CD14-positive monocyte (primary cell): ENCODE results near the gene ABCC12. TPM values are rescaled to one million over a fixed set of nuclear protein-coding genes. Genes with fewer than 3 reads are reported as not detected.

Experiments used
- DNase-seq, 3 donors: peaks; one replicate each; pipeline ENCODE4 v3.0.0-alpha.2; 2011 to 2022
- H2AFZ ChIP-seq: 2 replicates; pipeline ENCODE4 v1.6.0; 2012; ENCODE audit warnings: mild to moderate bottlenecking, low read depth, low read length, inconsistent platforms; ENCODE audit not compliant: insufficient read depth, poor library complexity, severe bottlenecking
- H3K27ac ChIP-seq, 2 donors: 1 replicate in 1 of 2; 2 replicates in 1 of 2; pipeline ENCODE4 v1.5.1; 2012 to 2013; ENCODE audit warnings: low read length in 2 of 2, control low read depth in 1 of 2, inconsistent platforms in 1 of 2, low read depth in 1 of 2, mild to moderate bottlenecking in 1 of 2
- H3K27me3 ChIP-seq, 2 donors: one replicate each; pipeline versions ENCODE4 v1.6.0 to v1.6.1; 2011 to 2013; ENCODE audit warnings: low read length in 2 of 2; ENCODE audit not compliant: control insufficient read depth in 2 of 2, insufficient read depth in 2 of 2
- H3K36me3 ChIP-seq, 2 donors: replicated peaks in 1 of 2; 1 replicate in 1 of 2; 2 replicates in 1 of 2; pipeline versions ENCODE4 v1.5.1 to v1.6.1; 2012 to 2013; ENCODE audit warnings: low read length in 2 of 2, control low read depth in 1 of 2, inconsistent platforms in 1 of 2, mild to moderate bottlenecking in 1 of 2; ENCODE audit not compliant: insufficient read depth in 2 of 2, control insufficient read depth in 1 of 2
- H3K4me1 ChIP-seq, 2 donors: 1 replicate in 1 of 2; 2 replicates in 1 of 2; pipeline versions ENCODE4 v1.5.1 to v1.6.1; 2012 to 2013; ENCODE audit warnings: low read length in 2 of 2, control low read depth in 1 of 2, inconsistent platforms in 1 of 2, mild to moderate bottlenecking in 1 of 2, moderate library complexity in 1 of 2; ENCODE audit not compliant: insufficient read depth in 2 of 2, control insufficient read depth in 1 of 2
- H3K4me2 ChIP-seq: replicated peaks from 2 replicates; pipeline ENCODE3; 2012; ENCODE audit warnings: low read length, moderate library complexity, mild to moderate bottlenecking; ENCODE audit not compliant: poor library complexity, severe bottlenecking; ENCODE audit errors: extremely low read depth
- H3K4me3 ChIP-seq, 3 experiments: fragments of 200-600 bp in 1 of 3; sonication (generic) in 1 of 3; replicated peaks in 1 of 3; 1 replicate in 2 of 3; 2 replicates in 1 of 3; pipeline ENCODE4 v1.5.1; 2011 to 2013; ENCODE audit warnings: low read length in 3 of 3, mild to moderate bottlenecking in 3 of 3, control low read depth in 2 of 3, low read depth in 2 of 3, inconsistent platforms in 1 of 3, moderate library complexity in 1 of 3
- H3K79me2 ChIP-seq: 2 replicates; pipeline ENCODE4 v1.6.0; 2012; ENCODE audit warnings: mild to moderate bottlenecking, control low read depth, inconsistent platforms, low read length, moderate library complexity; ENCODE audit not compliant: insufficient read depth
- H3K9ac ChIP-seq: 2 replicates; pipeline ENCODE4 v1.6.0; 2017; ENCODE audit warnings: low read length, mild to moderate bottlenecking; ENCODE audit not compliant: insufficient read depth, poor library complexity, severe bottlenecking
- H3K9me3 ChIP-seq, 2 donors: replicated peaks in 1 of 2; 1 replicate in 1 of 2; 2 replicates in 1 of 2; pipeline versions ENCODE4 v1.5.1 to v1.6.1; 2012 to 2013; ENCODE audit warnings: low read length in 2 of 2, control low read depth in 1 of 2; ENCODE audit not compliant: control insufficient read depth in 1 of 2, insufficient read depth in 1 of 2
- H4K20me1 ChIP-seq: 2 replicates; pipeline ENCODE4 v1.6.0; 2012; ENCODE audit warnings: mild to moderate bottlenecking, low read length, control low read depth, moderate library complexity; ENCODE audit not compliant: insufficient read depth
- H3K27ac Mint-ChIP-seq, 7 donors: one replicate each; pipeline ENCODE4 v1.8.0; 2020; ENCODE audit warnings: mild to moderate bottlenecking in 7 of 7, mixed read lengths in 7 of 7, moderate library complexity in 6 of 7, inconsistent platforms in 2 of 7
- H3K27me3 Mint-ChIP-seq, 3 donors: one replicate each; pipeline ENCODE4 v1.8.0; 2021 to 2022; ENCODE audit warnings: low read depth in 3 of 3, mild to moderate bottlenecking in 3 of 3, mixed read lengths in 3 of 3, moderate library complexity in 3 of 3, inconsistent platforms in 1 of 3
- H3K36me3 Mint-ChIP-seq, 2 donors: one replicate each; pipeline ENCODE4 v1.8.0; 2020; ENCODE audit warnings: mixed read lengths in 2 of 2, inconsistent platforms in 1 of 2, mild to moderate bottlenecking in 1 of 2
- H3K4me1 Mint-ChIP-seq: one replicate; pipeline ENCODE4 v1.8.0; 2020; ENCODE audit warnings: mild to moderate bottlenecking, mixed read lengths
- H3K4me3 Mint-ChIP-seq, 2 donors: one replicate each; pipeline ENCODE4 v1.8.0; 2020; ENCODE audit warnings: mild to moderate bottlenecking in 2 of 2, mixed read lengths in 2 of 2, moderate library complexity in 1 of 2
- H3K9me3 Mint-ChIP-seq, 7 donors: one replicate each; pipeline ENCODE4 v1.8.0; 2020 to 2022; ENCODE audit warnings: mixed read lengths in 7 of 7, mild to moderate bottlenecking in 6 of 7, moderate library complexity in 6 of 7, inconsistent platforms in 2 of 7
- CTCF ChIP-seq: fragments of 200-600 bp; IDR thresholded peaks from one replicate; pipeline ENCODE4 v1.8.0; 2022; ENCODE audit warnings: antibody characterized with exemption, mild to moderate bottlenecking
- whole genome bisulfite sequencing: methylation state at CpG from one replicate; pipeline ENCODE4 v1.1.5; 2013; ENCODE audit warnings: missing lambda C conversion rate; ENCODE audit not compliant: insufficient coverage; 5-methylcytosine and 5-hydroxymethylcytosine counted together
- intact Hi-C, 2 donors: fragments of 100-400 bp; cut with micrococcal nuclease; formaldehyde crosslinking; loops; one replicate each; pipeline versions ENCODE4 v1.15.0 to v1.15.1; 2023
- polyA plus RNA-seq, 3 donors: library from polyadenylated mRNA; depleted of rRNA in 1 of 3; unstranded in 2 of 3; stranded (reverse) in 1 of 3; fragments of 300-500 nt in 2 of 3; fragments of >200 nt in 1 of 3; fragmentation: Illumina TruSeq in 2 of 3; gene quantifications; 1 replicate in 2 of 3; 2 replicates in 1 of 3; pipeline ENCODE4 v1.2.3, GENCODE V29; 2012 to 2021

The ABCC12 gene
- polyA plus RNA-seq, 3 donors: not detected

DNA sequence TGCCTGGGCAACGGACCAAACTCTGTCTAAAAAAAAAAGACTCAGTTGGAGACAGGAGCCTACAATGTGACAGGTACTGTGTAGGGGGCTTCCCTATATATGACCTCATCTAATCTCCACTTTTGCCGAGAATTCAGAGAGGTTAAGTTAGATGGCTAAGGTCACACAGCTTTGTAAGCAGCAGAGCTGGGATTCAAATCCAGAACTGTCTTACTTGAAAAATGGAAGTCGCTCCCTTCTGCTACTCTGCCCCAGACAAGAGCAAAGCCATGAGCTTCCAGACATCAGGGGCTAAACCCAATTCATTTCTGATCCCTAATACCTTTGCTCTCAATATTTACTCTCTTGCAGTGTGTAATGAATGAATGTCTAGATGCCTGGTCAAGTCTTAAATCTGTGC, 41.5 kb upstream of the ABCC12 start:
- no peaks in the 10 kb centered on the region for H3K79me2 ChIP-seq
- H3K4me2 ChIP-seq: no peak overlapping the region
- peaks cover 0 to 4% (median 0%) of the 10 kb centered on the region in 7 donors for H3K9me3 Mint-ChIP-seq
- no peak overlapping the region for H3K9ac ChIP-seq
- no peak overlapping the region for H3K27ac Mint-ChIP-seq
- intact Hi-C loops: no loop called here
- peaks cover 6 to 16% of the 10 kb centered on the region in 2 donors for H3K4me1 ChIP-seq
- no peak for DNase-seq
- H3K36me3 ChIP-seq: no peaks in the 10 kb centered on the region
- peaks cover 0 to 6% (median 0%) of the 10 kb centered on the region in 3 donors for H3K27me3 Mint-ChIP-seq
- no peak overlapping the region for H3K4me3 ChIP-seq
- no peak for TF ChIP-seq CTCF
- H3K36me3 Mint-ChIP-seq: no peaks in the 10 kb centered on the region
- no peak overlapping the region for H3K27ac ChIP-seq
- no CpG with 5 or more reads among the region's 3 CpGs for WGBS
- no peaks in the 10 kb centered on the region for H3K9me3 ChIP-seq
- H3K4me3 Mint-ChIP-seq: no peak overlapping the region
- peaks cover 17% of the 10 kb centered on the region for H3K4me1 Mint-ChIP-seq
- H4K20me1 ChIP-seq: no peaks in the 10 kb centered on the region
- no peak overlapping the region for H2AFZ ChIP-seq
- no peaks in the 10 kb centered on the region for H3K27me3 ChIP-seq

DNA sequence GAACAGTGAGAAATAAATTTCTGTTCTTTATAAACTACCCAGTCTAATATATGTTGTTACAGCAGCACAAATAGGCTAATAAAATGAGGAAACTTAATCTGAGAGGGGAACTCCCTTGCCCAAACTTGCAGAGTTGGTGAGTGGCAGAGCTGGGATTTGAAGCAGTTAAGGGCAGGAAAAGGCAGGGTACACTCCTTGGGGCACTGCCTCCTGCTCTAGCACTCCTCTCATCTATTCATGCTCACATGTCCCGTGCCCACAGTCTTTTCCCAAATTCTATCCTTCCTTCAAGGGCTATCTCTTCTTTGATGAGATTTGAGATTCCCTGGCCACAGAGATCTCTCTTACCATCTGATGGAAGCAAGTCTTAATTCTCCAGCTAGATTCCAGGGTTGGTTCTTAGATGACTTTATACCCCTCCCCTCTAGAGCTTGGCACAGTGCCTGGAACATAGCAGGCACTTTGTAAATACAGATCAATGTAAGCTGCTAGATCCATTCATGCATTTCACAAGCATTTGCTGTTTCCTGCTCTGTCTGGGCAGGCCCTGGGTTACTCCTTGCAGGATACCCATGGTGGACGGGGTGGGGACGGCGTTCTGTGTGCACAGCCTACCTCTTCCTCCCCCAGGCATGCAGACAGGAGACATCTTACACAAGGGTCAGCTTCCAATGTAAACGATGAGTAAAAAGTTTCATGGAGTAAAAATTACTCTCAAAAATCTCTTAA, 39.2 kb upstream of the ABCC12 start:
- TF ChIP-seq CTCF: no peak
- no peaks in the 10 kb centered on the region for H3K36me3 Mint-ChIP-seq
- DNase-seq: peak in 1 of 3 donors; percentile 2
- Histone ChIP-seq H3K4me2 (no peak overlapping the region), H3K4me1 (peaks cover 0 to 11% of the 10 kb centered on the region in 2 donors), H2AFZ (peak overlapping the region; percentile 9), H3K9ac (no peak overlapping the region), H3K27me3 (no peaks in the 10 kb centered on the region), H3K27ac (no peak overlapping the region), H4K20me1 (no peaks in the 10 kb centered on the region), H3K36me3 (no peaks in the 10 kb centered on the region), H3K9me3 (no peaks in the 10 kb centered on the region), H3K79me2 (no peaks in the 10 kb centered on the region), H3K4me3 (no peak overlapping the region)
- peaks cover 0 to 4% (median 0%) of the 10 kb centered on the region in 7 donors for H3K9me3 Mint-ChIP-seq
- H3K27me3 Mint-ChIP-seq: peaks cover 0 to 6% (median 0%) of the 10 kb centered on the region in 3 donors
- no CpG with 5 or more reads among the region's 5 CpGs for WGBS
- H3K27ac Mint-ChIP-seq: peak overlapping the region in 1 of 7 donors; percentile 47
- intact Hi-C loops: no loop called here
- H3K4me1 Mint-ChIP-seq: peaks cover 9% of the 10 kb centered on the region
- H3K4me3 Mint-ChIP-seq: no peak overlapping the region
